Neural progenitor cell (in vitro differentiated cells): ENCODE results near the gene SERPIND1. TPM values are rescaled to one million over a fixed set of nuclear protein-coding genes. Genes with fewer than 3 reads are reported as not detected.

ENCODE experiments used
- DNase-seq: peaks from one replicate; pipeline ENCODE4 v3.0.0-alpha.2; 2016; ENCODE audit warnings: low spot score
- H2AFZ ChIP-seq: fragments of 200-600 bp; sonication (generic); replicated peaks from 2 replicates; pipeline ENCODE4 v1.6.1; 2016; ENCODE audit warnings: antibody characterized with exemption
- H3F3A ChIP-seq: fragments of 200-600 bp; sonication (generic); 2 replicates; pipeline ENCODE4 v1.6.1; 2016; ENCODE audit warnings: antibody characterized with exemption, low read depth
- H3K27ac ChIP-seq: fragments of 200-600 bp; sonication (generic); 2 replicates; pipeline ENCODE4 v1.5.1; 2016; ENCODE audit warnings: mild to moderate bottlenecking
- H3K27me3 ChIP-seq: fragments of 200-600 bp; sonication (generic); 2 replicates; pipeline ENCODE4 v1.6.1; 2016; ENCODE audit warnings: mild to moderate bottlenecking, moderate library complexity
- H3K36me3 ChIP-seq: fragments of 200-600 bp; sonication (generic); 2 replicates; pipeline ENCODE4 v1.5.1; 2016
- H3K4me1 ChIP-seq: fragments of 200-600 bp; sonication (generic); 2 replicates; pipeline ENCODE4 v1.6.1; 2016; ENCODE audit warnings: mixed run types
- H3K4me2 ChIP-seq: fragments of 200-600 bp; sonication (generic); 2 replicates; pipeline ENCODE4 v1.6.1; 2016
- H3K4me3 ChIP-seq: fragments of 200-600 bp; sonication (generic); 2 replicates; pipeline ENCODE4 v1.5.1; 2016
- H3K79me2 ChIP-seq: fragments of 200-600 bp; sonication (generic); 2 replicates; pipeline ENCODE4 v1.6.1; 2016; ENCODE audit warnings: low read depth
- H3K9ac ChIP-seq: fragments of 200-600 bp; sonication (generic); 2 replicates; pipeline ENCODE4 v1.6.1; 2016
- H3K9me3 ChIP-seq: fragments of 200-600 bp; sonication (generic); 2 replicates; pipeline ENCODE4 v1.5.1; 2016; ENCODE audit warnings: low read depth
- H4K20me1 ChIP-seq: fragments of 200-600 bp; sonication (generic); 2 replicates; pipeline ENCODE4 v1.6.1; 2016; ENCODE audit warnings: low read depth
- H3K27ac Mint-ChIP-seq: 3 replicates; pipeline ENCODE4 v1.8.0; 2021; ENCODE audit warnings: mixed read lengths
- H3K27me3 Mint-ChIP-seq: 2 replicates; pipeline ENCODE4 v1.8.0; 2022; ENCODE audit warnings: low read depth, mild to moderate bottlenecking, inconsistent platforms, moderate library complexity, mixed read lengths; ENCODE audit not compliant: insufficient read depth
- H3K36me3 Mint-ChIP-seq: 3 replicates; pipeline ENCODE4 v1.8.0; 2021; ENCODE audit warnings: mixed read lengths
- H3K4me1 Mint-ChIP-seq: 3 replicates; pipeline ENCODE4 v1.8.0; 2021; ENCODE audit warnings: mixed read lengths
- H3K4me3 Mint-ChIP-seq: 3 replicates; pipeline ENCODE4 v1.8.0; 2021; ENCODE audit warnings: mild to moderate bottlenecking, moderate library complexity, mixed read lengths
- H3K9me3 Mint-ChIP-seq: 3 replicates; pipeline ENCODE4 v1.8.0; 2020; ENCODE audit warnings: mixed read lengths
- EZH2 ChIP-seq: fragments of 200-600 bp; sonication (generic); IDR thresholded peaks from 2 replicates; pipeline ENCODE4 v1.6.1; 2017; ENCODE audit warnings: antibody characterized with exemption, mild to moderate bottlenecking, moderate library complexity
- EZH2phosphoT487 ChIP-seq: fragments of 200-600 bp; sonication (generic); IDR thresholded peaks from 2 replicates; pipeline ENCODE4 v1.6.1; 2017; ENCODE audit warnings: antibody characterized with exemption
- total RNA-seq: library from RNA; depleted of rRNA; stranded (reverse); fragments of >200 nt; gene quantifications from 2 replicates; pipeline ENCODE4 v1.2.3, GENCODE V29; 2015; ENCODE audit warnings: low replicate concordance
- TF ChIP-seq, protein P1 (sequence below): fragments of 200-600 bp; sonication (generic); IDR thresholded peaks from 2 replicates; pipeline ENCODE4 v1.5.1; 2017; ENCODE audit warnings: antibody characterized with exemption, mild to moderate bottlenecking

The SERPIND1 gene
- total RNA-seq, 1 donor from 2014 or later, result not detected

DNA sequence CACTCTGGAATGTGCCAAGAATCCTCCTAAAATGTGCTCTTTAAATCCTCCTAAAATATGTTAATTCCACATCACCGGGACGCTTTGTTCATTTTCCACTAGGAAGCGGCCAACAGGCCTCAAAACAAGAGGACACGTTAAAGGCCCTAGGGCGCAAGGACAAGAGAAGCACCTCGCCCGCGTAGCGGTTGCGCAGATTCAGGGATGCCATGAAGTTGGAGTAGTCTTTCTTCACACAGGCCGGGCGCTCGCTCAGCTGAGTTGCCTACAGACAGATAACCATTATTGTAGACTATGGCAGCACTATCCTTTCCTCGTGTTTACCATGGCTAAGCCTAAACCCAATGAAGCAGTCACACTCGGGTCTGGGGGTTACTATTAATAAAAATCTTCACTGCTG, 29.5 kb upstream of the SERPIND1 start:
- Mint-ChIP-seq H3K36me3 (peaks cover 27% of the 10 kb centered on the region), H3K27ac (no peak overlapping the region), H3K27me3 (no peaks in the 10 kb centered on the region), H3K4me3 (no peak overlapping the region), H3K9me3 (peaks cover 3% of the 10 kb centered on the region), H3K4me1 (no peaks in the 10 kb centered on the region)
- no peaks in the 10 kb centered on the region for H3K79me2 ChIP-seq
- H3K27ac ChIP-seq, result no peak overlapping the region
- peaks cover 8% of the 10 kb centered on the region for H3K9me3 ChIP-seq
- H3K9ac ChIP-seq, result no peak overlapping the region
- H3K4me2 ChIP-seq, result no peak overlapping the region
- H3F3A ChIP-seq, result no peaks in the 10 kb centered on the region
- H3K27me3 ChIP-seq, result no peaks in the 10 kb centered on the region
- no peak overlapping the region for H3K4me3 ChIP-seq
- H3K4me1 ChIP-seq, result no peaks in the 10 kb centered on the region
- H4K20me1 ChIP-seq, result peaks cover 3% of the 10 kb centered on the region
- no peak for DNase-seq
- peaks cover 11% of the 10 kb centered on the region for H3K36me3 ChIP-seq
- H2AFZ ChIP-seq, result no peak overlapping the region
- TF ChIP-seq, protein P1, sequence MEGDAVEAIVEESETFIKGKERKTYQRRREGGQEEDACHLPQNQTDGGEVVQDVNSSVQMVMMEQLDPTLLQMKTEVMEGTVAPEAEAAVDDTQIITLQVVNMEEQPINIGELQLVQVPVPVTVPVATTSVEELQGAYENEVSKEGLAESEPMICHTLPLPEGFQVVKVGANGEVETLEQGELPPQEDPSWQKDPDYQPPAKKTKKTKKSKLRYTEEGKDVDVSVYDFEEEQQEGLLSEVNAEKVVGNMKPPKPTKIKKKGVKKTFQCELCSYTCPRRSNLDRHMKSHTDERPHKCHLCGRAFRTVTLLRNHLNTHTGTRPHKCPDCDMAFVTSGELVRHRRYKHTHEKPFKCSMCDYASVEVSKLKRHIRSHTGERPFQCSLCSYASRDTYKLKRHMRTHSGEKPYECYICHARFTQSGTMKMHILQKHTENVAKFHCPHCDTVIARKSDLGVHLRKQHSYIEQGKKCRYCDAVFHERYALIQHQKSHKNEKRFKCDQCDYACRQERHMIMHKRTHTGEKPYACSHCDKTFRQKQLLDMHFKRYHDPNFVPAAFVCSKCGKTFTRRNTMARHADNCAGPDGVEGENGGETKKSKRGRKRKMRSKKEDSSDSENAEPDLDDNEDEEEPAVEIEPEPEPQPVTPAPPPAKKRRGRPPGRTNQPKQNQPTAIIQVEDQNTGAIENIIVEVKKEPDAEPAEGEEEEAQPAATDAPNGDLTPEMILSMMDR, result no peak
- TF ChIP-seq EZH2 (no peak), EZH2phosphoT487 (no peak)

DNA sequence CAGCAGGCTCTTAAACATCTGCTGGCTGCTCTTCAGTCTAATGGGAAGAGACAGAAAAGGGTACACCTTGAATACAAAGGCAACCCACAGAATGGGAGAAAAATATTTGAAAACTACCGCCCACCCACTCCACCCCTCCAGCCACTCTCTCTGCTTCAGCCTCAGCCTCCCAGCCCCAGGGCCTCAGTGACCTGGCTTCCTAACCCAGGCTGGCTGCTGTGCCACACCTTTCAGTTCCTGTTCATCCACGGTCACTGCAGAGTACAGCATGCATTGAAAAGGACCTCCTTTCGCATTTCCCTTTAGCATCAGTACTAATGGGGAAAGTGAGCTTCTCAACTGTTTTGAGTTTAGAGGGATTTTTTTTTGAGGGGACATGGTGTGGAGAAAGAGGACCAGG, 28.8 kb upstream of the SERPIND1 start:
- H3K36me3 ChIP-seq, result peaks cover 10% of the 10 kb centered on the region
- no peak overlapping the region for H3K27ac Mint-ChIP-seq
- no peak overlapping the region for H3K4me3 Mint-ChIP-seq
- no peak overlapping the region for H3K9ac ChIP-seq
- H3K9me3 ChIP-seq, result peaks cover 8% of the 10 kb centered on the region
- H3K79me2 ChIP-seq, result no peaks in the 10 kb centered on the region
- H3K36me3 Mint-ChIP-seq, result peaks cover 24% of the 10 kb centered on the region
- peaks cover 3% of the 10 kb centered on the region for H4K20me1 ChIP-seq
- no peaks in the 10 kb centered on the region for H3K4me1 Mint-ChIP-seq
- H3K27me3 Mint-ChIP-seq, result no peaks in the 10 kb centered on the region
- H3K27me3 ChIP-seq, result no peaks in the 10 kb centered on the region
- no peaks in the 10 kb centered on the region for H3K4me1 ChIP-seq
- no peak for DNase-seq
- H3K4me2 ChIP-seq, result no peak overlapping the region
- H2AFZ ChIP-seq, result no peak overlapping the region
- peaks cover 3% of the 10 kb centered on the region for H3K9me3 Mint-ChIP-seq
- H3K4me3 ChIP-seq, result no peak overlapping the region
- TF ChIP-seq EZH2phosphoT487 (no peak), EZH2 (no peak)
- TF ChIP-seq, protein P1, result no peak
- H3K27ac ChIP-seq, result no peak overlapping the region
- no peaks in the 10 kb centered on the region for H3F3A ChIP-seq

- H3K9me3 Mint-ChIP-seq, result no peaks in the 10 kb centered on the region
- TF ChIP-seq EZH2phosphoT487, result no peak
- TF ChIP-seq EZH2, result no peak
- TF ChIP-seq, protein P1, result no peak
- H3K79me2 ChIP-seq, result no peaks in the 10 kb centered on the region
- no peaks in the 10 kb centered on the region for H3K4me1 Mint-ChIP-seq
- no peaks in the 10 kb centered on the region for H3K4me1 ChIP-seq
- H3K27me3 Mint-ChIP-seq, result peaks cover 2% of the 10 kb centered on the region
- H3K27ac ChIP-seq, result no peak overlapping the region
- no peak overlapping the region for H2AFZ ChIP-seq
- H3K9me3 ChIP-seq, result no peaks in the 10 kb centered on the region
- H3K9ac ChIP-seq, result no peak overlapping the region
- H4K20me1 ChIP-seq, result peaks cover 3% of the 10 kb centered on the region
- DNase-seq, result no peak
- no peaks in the 10 kb centered on the region for H3F3A ChIP-seq
- H3K4me2 ChIP-seq, result no peak overlapping the region
- H3K4me3 Mint-ChIP-seq, result no peak overlapping the region
- no peak overlapping the region for H3K4me3 ChIP-seq
- H3K27ac Mint-ChIP-seq, result no peak overlapping the region
- peaks cover 17% of the 10 kb centered on the region for H3K36me3 Mint-ChIP-seq
- no peaks in the 10 kb centered on the region for H3K27me3 ChIP-seq
- H3K36me3 ChIP-seq, result no peaks in the 10 kb centered on the region
Observed at GRCh38 chr22:20746431-20747189, 27.3 kb upstream of the SERPIND1 start.
